IPS-18a (cell line): ENCODE results near the gene HID1.

Experiments
- H3K27ac ChIP-seq: one replicate; pipeline ENCODE4 v1.5.1; 2013; ENCODE audit warnings: low read length
- H3K27me3 ChIP-seq: one replicate; pipeline ENCODE4 v1.6.1; 2013; ENCODE audit warnings: mild to moderate bottlenecking, low read length; ENCODE audit not compliant: control insufficient read depth, insufficient read depth
- H3K36me3 ChIP-seq: one replicate; pipeline ENCODE4 v1.6.1; 2013; ENCODE audit warnings: low read depth, low read length; ENCODE audit not compliant: control insufficient read depth
- H3K4me1 ChIP-seq: one replicate; pipeline ENCODE4 v1.6.1; 2013; ENCODE audit warnings: low read depth, low read length; ENCODE audit not compliant: control insufficient read depth
- H3K4me3 ChIP-seq: one replicate; pipeline ENCODE4 v1.5.1; 2013; ENCODE audit warnings: low read length
- H3K9ac ChIP-seq: one replicate; pipeline ENCODE4 v1.6.1; 2013; ENCODE audit warnings: mild to moderate bottlenecking, low read length, moderate library complexity
- H3K9me3 ChIP-seq: one replicate; pipeline ENCODE4 v1.6.1; 2013; ENCODE audit warnings: low read depth, low read length; ENCODE audit not compliant: control insufficient read depth

HID1 gene

DNA sequence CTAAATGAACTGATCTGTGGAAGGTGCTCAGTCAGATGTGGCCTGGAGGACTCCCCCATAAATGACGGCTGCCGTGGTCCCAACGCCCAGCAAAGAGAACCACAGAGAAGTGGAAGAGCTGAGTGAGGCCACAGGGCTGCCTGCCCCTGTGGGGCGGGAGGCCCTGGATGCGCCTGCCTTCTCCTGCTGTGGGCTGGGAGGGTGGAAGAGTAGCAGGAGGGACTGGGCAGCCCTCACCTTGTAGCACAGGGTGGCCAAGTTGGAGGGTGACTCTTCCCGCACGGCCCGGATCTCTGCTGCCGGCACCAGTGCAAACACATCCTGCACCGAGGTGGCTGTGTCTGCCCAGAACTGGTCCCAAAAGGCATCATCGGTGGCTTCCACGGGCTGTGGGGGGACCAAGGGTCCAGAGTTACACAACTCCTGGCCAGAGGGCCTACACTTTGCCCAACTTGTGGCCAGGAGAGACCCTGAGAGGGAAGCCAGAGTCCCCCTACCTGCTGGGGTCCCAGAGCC lies 8.3 kb downstream of the HID1 start:
- Histone ChIP-seq H3K27ac (no peak overlapping the region), H3K9ac (no peak overlapping the region), H3K4me1 (peaks cover 6% of the 10 kb centered on the region), H3K27me3 (peaks cover 2% of the 10 kb centered on the region), H3K36me3 (no peaks in the 10 kb centered on the region), H3K9me3 (no peaks in the 10 kb centered on the region), H3K4me3 (no peak overlapping the region)

DNA sequence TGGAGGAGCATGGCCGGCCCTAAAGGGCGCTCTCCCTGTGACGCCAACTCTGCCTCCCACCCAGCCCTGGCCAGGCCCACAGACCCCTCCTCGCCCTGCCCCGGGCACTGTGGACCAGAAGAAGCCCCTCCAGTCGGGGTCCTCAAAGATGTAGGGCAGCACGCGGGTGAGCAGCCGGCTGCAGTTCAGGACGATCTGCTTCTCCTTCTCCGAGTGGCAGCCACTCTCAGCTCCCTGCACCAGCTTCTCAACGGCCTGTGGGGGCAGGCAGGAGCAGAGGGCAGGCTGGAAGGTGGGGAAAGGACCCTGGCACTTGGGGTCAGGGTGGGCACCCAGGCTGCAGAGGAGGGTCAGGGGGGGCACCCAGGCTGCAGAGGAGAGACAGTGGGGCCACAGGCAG lies 8.9 kb downstream of the HID1 start:
- no peak overlapping the region for H3K9ac ChIP-seq
- no peaks in the 10 kb centered on the region for H3K36me3 ChIP-seq
- peaks cover 6% of the 10 kb centered on the region for H3K27me3 ChIP-seq
- H3K9me3 ChIP-seq = no peaks in the 10 kb centered on the region
- H3K27ac ChIP-seq = no peak overlapping the region
- H3K4me1 ChIP-seq = peaks cover 6% of the 10 kb centered on the region
- H3K4me3 ChIP-seq = no peak overlapping the region

DNA sequence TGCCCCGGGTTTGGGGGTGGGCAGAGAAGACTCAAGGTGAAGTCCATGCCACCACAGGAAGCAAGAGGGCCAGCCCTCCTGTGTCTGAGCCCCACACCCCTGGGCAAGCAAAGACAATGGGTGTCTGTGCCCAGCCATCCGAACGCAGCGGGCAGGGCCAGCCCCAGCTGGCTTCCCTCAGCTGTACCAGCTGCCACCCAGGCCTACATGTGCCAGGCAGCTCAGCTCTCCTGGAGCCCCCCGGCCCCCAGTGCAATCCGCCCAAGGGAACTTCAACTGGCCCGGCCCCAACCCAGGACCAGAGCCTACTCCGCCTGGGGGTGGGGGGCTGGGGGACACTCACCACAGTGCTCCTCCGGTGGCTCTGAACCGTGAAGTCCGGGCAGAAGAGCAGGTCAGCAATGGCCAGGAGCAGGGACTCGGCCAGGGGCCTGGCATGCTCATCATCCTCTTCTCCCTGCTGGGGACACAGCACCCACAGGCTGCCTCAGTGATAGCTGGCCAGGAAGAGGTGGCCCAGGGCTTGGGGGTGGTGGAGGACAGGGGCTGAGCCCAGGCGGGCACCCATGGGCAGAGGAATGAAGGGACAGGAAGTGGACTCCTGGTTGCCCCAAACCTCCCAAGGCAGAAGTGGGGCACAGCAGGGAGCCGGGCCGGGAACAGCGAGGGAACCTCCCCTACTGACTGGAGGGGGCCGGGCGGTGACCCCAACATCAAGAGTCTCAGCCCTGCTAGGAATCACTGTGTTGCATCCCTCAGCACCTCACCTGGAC lies 9.8 kb downstream of the HID1 start:
- Histone ChIP-seq H3K9me3 (no peaks in the 10 kb centered on the region), H3K4me3 (no peak overlapping the region), H3K27ac (no peak overlapping the region), H3K9ac (no peak overlapping the region), H3K36me3 (no peaks in the 10 kb centered on the region), H3K27me3 (peaks cover 13% of the 10 kb centered on the region), H3K4me1 (no peaks in the 10 kb centered on the region)

DNA sequence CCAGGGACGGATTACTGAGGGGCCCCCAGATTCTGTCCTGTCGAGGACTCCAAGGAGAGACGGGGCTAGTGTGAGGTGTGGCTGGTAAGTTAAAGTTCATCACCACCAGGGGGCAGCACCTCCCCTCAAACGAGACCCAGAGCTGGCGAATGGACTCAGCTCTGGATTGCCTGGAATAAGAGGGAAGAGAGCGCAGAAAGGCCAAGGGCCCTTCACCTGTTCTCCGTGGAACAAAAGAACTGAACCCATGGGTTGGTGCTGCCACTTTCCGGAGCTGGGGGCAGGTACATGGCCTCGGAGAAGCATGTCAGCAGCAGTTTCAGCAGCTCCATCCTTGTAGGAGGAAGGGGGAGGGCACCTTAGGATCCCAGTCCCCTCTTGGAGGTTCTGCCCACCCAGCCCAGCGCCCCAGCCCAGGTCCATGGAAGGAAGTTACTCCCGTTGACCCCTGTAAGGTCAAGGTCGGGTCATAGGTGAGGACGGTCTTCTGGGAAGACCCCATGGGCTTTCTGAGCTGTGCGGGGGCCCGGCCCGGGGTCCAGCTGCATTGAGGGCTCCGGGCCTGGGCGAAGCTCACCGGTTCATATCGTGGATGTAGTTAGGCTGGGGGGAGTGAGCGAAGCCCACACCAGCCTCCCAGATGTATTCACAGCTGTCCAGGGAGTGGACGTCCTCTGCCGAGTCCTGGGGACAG lies 10.8 kb downstream of the HID1 start:
- Histone ChIP-seq H3K4me1 (no peaks in the 10 kb centered on the region), H3K9me3 (no peaks in the 10 kb centered on the region), H3K27me3 (peaks cover 13% of the 10 kb centered on the region), H3K36me3 (no peaks in the 10 kb centered on the region), H3K4me3 (no peak overlapping the region), H3K9ac (no peak overlapping the region), H3K27ac (no peak overlapping the region)

DNA sequence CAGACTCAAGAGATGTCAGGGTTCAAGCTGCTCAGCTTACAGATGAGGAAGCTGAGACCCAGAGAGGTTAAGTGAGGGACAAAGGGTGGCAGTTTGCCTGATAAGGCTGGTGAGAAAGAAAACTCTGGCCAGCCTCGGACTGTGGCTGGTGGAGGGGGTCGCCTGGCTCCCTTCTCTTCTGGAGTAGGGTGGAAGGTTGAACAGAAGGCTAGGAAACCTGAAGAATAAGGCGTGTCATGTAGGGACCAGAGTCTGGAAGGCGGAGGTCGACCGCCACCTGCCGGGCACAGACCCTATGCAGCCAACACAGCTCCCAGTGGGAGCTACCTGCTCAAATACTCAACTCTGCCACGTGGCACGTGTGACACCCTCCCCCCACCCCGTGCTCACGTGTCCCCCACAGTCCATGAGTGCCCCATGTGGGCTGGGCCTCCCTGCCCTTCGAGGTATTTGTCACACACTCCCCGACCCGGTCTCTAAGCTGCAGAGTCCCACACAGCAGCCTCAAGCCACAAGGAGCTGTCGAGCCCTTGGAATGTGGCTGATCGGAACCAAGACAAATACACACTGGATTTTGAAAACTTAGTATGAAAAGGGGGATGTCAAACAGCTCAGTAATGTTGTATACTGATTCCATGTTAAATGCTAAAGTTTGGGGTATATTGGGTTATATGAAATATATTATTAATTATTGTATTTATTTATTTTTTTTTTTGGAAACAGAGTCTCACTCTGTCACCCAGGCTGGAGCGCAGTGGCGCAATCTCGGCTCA lies 11.8 kb downstream of the HID1 start:
- Histone ChIP-seq H3K27me3 (peaks cover 13% of the 10 kb centered on the region), H3K36me3 (no peaks in the 10 kb centered on the region), H3K9me3 (no peaks in the 10 kb centered on the region), H3K27ac (no peak overlapping the region), H3K4me3 (no peak overlapping the region), H3K4me1 (no peaks in the 10 kb centered on the region), H3K9ac (no peak overlapping the region)

DNA sequence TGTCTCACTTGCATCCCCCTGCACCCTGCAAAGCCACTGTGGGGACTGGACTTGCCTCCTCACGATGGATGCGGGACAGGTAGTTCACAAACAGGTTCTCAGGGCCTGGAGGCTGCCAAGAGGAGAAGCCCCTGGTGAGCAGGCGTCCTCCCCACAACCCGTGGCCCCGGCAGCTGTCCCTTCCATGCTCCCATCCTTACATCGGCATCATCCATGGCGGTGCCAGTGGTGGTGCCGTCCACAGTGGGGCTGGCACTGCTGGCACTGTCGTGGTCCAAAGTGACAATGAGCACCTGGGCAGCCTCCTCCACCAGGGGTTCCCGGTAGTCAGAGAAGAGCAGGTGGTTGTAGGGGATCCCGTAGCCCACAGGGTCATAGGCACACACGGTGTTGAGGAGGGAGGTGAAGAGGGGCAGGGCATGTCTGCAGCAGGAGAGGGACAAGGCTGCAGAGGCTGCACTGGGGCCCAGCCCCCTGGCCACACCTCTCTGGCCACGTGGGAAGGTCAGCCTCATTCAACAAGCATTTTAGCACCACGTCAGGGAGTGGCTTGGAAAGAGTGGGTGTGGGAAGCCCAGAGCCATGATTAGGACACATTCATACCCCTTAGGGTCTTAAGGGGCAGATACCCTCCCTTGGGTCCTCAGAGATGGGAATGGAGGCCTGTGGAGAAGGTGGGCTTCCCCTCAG lies 12.6 kb downstream of the HID1 start:
- Histone ChIP-seq H3K4me3 (no peak overlapping the region), H3K9ac (no peak overlapping the region), H3K27me3 (peaks cover 13% of the 10 kb centered on the region), H3K36me3 (no peaks in the 10 kb centered on the region), H3K27ac (no peak overlapping the region), H3K4me1 (no peaks in the 10 kb centered on the region), H3K9me3 (no peaks in the 10 kb centered on the region)

DNA sequence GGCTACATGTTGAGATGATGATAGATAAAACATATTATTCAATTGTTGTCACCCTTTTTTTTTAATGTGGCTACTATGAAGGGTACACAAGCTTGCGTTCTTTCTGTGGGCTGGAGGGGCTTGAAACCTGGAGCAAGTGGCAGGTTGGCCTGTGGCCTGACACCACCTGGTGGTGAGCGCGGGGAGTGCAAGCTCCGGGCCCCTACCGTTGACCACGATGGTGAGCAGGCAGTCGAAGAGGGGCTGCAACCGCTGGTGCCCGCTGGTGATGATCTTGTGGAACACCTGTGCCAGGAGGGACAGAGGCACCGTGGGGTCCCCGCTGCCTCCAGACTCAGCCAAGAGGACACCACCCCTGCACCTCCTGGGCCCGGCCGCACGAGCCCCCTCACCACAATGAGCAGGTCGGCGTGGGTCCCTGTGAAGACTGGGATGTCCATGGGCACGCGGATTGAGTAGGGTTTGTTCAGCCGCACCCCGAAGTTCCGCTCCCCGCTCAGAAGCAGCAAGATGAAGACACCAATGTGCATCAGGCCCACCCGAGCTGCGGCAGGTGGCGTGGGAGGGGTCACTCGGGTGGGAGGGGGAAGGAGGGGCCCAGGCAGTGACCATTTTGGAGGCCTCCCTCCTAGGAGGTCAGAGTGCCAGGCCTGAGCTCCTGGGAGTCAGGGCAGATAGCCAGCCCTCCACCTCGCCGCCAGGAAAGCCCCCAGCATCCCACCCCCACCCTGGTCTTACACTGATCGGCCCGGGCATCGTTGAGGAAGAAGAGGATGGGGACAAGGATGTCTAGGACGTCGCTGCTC lies 14.4 kb downstream of the HID1 start:
- Histone ChIP-seq H3K9me3 (no peaks in the 10 kb centered on the region), H3K4me1 (no peaks in the 10 kb centered on the region), H3K27ac (no peak overlapping the region), H3K4me3 (no peak overlapping the region), H3K27me3 (peaks cover 13% of the 10 kb centered on the region), H3K36me3 (no peaks in the 10 kb centered on the region), H3K9ac (no peak overlapping the region)

DNA sequence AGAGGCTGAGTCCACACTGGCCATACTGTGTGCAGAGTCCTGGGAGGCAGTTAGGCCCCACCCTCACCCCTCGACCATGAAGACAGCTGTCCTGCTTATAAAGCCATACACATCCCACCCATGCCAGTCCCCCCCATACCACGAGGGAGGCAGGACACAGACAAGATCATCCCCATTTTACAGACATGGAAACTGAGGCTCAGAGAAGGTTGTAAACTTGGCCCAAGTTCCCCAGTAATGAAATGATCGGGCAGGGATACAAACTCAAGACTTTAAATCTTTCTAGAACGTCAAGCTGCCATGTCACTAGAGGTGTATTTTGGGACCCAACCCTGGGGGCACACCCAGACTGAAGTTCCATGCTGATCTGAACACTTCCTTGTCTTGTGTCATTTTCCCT lies 16.5 kb downstream of the HID1 start:
- Histone ChIP-seq H3K36me3 (no peaks in the 10 kb centered on the region), H3K27ac (no peak overlapping the region), H3K4me1 (no peaks in the 10 kb centered on the region), H3K4me3 (no peak overlapping the region), H3K27me3 (peaks cover 19% of the 10 kb centered on the region), H3K9ac (no peak overlapping the region), H3K9me3 (no peaks in the 10 kb centered on the region)

DNA sequence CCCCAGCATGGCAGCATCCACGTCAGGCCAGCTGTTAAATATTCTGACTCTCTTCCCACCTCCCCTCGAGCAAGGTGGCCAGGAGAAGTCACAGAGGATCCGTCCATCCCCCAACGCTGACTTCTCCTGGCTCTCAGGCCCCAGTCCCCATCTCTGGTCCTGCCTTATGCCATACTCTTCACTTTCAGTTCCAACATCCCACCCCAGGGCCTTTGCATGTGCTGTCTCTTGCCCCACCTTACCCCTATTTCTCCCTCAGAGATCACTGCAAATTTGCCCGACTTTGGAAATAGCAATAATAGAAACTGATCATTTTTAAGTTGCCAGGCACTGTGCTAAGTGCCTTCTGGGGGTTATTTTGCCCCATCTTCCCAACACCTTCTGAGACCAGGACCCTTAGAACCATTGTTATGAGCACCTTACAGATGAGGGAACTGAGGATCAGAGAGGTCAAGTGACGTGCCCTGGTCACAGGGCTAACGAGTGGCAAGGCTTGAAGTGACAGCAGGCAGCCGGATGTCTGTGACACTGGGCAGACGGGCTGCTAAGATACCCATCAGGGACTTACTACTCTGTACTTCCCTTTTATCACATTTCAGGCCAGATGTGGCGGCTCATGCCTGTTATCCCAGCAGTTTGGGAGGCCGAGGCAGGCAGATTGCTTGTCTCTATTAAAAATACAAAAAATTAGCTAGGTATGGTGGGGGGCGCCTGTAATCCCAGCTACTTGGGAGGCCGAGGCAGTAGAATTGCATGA lies 17.7 kb downstream of the HID1 start:
- Histone ChIP-seq H3K36me3 (no peaks in the 10 kb centered on the region), H3K27ac (no peak overlapping the region), H3K4me3 (no peak overlapping the region), H3K9ac (no peak overlapping the region), H3K27me3 (peaks cover 19% of the 10 kb centered on the region), H3K9me3 (no peaks in the 10 kb centered on the region), H3K4me1 (no peaks in the 10 kb centered on the region)

DNA sequence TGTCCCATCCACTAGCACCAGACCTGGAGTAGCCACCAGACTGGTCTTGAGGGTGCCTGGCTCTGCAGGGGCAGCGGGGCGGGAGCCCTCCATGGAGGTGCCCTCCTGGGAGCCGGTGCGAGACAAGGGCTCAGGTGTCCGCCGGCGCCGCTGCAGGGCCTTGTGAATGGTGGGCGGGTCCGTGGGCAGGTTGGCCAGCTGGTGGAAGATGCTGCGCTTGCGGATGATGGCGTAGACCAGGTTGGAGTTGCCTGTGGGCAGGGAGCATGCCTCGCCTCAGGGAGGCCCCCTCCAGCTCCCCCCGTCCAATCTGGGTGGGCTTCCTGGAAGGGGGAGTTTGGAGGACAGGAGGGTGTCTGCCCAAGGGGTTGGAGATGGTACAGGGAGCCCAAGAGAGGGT lies 18.4 kb downstream of the HID1 start:
- Histone ChIP-seq H3K4me3 (no peak overlapping the region), H3K4me1 (no peaks in the 10 kb centered on the region), H3K9me3 (no peaks in the 10 kb centered on the region), H3K36me3 (no peaks in the 10 kb centered on the region), H3K27me3 (peaks cover 16% of the 10 kb centered on the region), H3K27ac (no peak overlapping the region), H3K9ac (no peak overlapping the region)
